GM18517 (cell line): Measurements from ENCODE around the gene OSCP1.
A peak's percentile ranks its signal among the peaks of the same experiment; 100 is the strongest.

Experiments used
- ATAC-seq: cut with Tn5 transposase; IDR thresholded peaks from one replicate; pipeline ENCODE4 v1.9.1; 2021; ENCODE audit warnings: mild to moderate bottlenecking, moderate library complexity; ENCODE audit not compliant: unreplicated experiment

OSCP1 gene

DNA sequence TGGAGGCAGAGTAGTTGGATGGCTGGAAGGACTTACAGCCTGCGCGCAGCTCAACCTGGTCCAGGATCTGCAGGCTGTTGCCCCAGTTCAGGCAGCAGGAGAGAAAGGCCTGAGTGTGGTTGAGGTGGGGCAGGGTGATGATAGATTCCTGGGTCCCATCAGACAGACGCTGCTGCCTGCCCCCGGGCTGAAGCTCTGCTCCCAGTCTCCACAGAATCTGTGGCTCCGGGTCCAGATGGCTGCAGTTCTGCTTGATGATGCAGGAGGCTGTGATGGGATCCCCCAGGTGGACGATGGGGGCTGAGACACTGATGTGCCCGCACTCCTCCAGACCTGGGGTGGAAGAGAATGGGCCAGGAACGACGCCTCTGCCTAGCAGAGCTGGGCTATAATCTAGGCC is 25.1 kb upstream of the OSCP1 start:
- no peak for ATAC-seq

DNA sequence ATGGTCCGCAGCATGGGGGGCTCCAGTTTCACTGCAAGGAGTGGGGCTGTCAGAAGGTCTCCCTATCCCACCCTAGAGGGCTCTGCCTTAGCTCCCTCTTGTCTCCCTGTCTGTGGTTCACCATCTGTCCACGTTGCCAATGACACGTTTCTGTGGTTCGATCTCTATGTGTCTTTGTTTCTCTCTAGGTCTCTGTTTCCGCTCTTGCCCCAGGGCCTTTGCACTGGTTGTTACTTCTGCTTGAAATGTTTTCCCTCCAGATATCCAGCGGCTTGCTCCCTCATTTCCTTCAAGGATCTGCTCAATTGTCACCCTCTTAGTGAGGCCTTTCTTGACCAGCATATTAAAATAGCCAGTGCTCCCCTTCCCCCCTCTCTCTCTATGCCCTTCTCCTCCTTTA is 22.4 kb upstream of the OSCP1 start:
- ATAC-seq: no peak

DNA sequence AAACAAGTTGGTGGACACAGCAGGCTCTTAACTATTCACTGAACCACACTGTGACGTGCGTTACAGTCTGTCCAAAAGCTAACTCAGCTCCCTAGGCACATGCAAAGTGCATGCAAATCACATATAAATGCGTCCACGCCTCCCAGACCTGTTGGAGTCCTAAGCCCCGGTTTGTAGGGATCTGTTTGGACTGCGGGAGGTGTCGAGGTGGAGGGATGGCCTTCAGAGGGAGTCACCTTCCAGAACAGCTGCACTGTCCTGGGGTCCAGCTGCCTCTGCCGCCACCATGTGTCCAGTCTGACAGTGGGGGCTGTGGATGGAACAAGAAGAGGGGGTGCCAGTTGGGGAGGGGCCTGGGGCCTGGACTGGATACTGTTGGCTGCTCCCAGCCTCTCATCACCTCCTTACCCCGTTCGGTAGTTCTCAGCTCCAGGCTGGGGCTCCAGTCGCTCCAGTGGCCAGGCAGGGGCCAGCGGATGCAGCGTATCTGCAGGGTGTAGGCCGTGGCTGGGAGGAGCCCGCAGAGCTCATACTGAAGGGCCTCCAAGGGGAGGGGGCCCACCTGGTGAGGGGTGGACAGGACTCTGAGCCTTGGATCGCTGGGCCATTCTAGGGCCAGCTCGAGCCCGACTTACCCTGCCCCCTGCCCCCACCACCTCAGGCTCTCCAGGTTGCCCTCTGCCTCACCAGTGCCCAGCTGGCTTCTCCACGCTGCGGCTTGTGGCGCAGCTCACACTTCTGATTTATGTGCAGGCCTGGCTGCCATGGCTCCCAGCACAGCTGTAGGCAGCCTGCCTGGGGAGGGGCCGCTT is 21.8 kb upstream of the OSCP1 start:
- no peak for ATAC-seq

DNA sequence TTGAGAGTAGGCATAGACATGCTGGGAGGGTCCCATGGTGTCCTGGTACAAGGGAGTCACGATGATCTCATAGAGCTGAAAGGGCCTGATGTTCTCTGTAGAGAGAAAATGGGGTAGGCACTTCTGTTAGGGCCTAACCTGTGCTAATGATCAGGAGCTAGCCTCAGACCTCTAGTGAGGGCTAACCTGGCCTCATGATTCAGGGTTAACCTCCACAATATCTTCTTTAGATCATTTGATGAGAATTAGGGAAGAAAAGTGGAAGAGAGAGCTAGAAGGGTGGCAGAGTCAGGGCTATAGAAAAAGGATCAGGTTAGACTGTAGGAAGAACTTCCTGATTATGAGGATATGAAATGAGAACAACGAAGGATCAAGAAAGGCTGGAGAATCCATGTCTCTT is 18.9 kb upstream of the OSCP1 start:
- ATAC-seq: no peak

DNA sequence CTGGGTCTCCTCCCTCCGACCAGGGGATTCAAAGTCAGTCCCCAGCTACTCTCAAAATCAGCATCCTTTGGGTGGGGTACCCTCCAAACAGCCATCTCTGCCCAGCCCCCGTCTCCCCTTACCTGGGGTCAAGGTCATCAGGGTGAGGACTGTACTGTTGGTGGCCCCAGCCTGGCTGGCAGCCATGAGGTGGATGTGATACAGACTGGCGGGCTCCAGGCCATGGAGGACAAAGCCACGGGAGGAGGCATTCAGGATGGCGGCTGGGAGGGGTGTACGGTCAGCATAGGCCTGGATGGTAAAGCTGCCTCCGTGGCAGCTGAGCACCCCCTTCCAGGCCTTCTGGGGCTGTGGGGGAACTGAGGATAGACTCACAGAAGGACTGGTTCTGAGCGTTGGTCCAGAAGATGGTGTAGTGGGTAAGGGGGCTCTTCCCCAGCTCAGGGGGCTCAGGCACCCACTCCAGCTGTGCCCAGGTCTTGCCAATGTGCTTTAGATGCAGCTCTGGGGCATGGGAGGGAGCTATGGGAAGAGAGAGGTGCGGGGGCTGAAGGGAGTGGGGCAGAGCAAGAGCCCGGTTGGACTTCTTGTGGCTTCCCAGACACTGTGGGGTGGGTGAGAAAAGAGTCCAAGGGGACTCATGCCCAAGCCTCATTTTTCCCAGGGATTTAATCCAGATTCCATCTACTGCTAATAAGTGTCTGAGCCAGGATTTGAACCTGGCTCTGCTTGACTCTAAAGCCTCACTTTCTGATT is 17.6 kb upstream of the OSCP1 start:
- ATAC-seq: no peak

DNA sequence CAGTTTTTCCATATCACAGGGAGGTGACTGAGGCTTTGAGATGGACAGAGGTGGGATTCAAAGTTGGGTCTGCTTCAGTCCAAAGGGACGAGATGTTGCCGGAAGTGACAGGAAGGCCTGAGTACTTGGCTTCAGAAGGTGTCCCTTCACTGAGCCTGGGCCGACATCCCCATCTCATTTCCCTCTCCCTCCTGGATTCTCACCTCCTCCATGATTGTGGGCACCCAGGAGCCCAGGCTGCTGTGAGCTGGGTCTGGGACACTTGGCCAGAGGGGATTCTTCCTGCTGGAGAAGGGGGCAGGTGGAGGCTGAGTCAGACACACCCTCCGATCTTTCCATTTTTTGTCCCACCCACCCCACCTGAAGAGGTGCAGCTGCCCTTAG is 16.8 kb upstream of the OSCP1 start:
- no peak for ATAC-seq

DNA sequence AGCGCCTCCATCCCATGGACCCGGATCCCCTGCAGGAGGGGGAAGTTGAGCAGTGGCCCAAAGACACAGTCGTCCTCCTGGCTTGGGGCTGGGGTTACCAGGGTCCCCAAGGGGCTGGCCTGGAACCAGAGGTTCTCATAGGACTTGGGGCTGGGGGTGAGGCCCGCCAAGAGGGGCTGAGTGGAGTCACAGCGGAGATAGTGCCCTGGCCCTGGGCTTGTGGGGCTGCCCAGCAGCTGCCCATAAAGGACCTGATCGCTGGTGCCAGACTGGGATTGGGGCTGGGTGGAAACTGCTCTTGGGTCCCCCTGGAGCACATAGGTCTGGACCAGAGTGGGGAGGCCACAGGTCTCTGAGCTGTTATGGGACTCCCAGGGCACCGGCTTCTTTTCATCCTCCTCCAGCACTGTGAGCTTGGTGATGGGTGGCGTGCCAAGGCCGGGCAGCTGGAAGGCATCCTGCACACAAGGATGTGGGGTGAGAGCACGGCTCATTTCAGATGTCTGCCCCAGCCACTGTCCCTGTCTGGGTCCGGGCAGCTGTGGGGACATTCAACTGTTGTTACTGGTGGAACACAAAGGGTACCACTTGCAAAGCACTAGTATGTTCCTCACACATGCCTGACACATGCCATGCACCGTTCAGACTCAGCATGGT is 16.2 kb upstream of the OSCP1 start:
- no peak for ATAC-seq

DNA sequence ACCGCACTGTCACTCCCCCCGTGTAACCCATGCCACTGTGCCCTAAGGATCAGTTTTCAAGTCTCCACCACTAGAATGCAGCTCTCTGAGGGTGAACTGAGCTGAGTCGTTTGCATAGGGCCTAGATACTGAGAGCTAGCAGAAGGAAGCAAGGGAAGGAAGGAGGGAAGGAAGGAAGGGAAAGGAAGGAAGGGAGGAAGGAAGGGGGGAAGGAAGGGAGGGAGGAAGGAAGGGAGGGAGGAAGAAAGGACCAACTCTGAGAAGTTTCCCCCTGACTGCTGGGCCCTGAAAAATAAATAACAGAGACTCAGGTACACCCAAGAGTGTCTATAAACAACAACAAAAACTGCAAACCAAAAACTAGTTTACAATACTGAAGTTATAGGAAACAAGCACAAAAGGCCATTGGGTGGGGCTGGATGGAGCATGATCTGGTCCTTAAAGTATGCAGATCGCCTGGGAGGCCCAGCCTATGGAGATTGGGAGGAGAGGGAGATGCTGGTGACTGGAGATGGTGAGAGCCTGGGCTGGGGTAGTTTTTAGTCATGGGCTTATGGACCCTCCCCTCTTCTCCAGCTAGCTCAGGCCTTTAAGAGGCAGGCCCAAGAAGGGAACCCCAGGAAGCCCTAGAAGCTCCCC is 15.6 kb upstream of the OSCP1 start:
- ATAC-seq: no peak

DNA sequence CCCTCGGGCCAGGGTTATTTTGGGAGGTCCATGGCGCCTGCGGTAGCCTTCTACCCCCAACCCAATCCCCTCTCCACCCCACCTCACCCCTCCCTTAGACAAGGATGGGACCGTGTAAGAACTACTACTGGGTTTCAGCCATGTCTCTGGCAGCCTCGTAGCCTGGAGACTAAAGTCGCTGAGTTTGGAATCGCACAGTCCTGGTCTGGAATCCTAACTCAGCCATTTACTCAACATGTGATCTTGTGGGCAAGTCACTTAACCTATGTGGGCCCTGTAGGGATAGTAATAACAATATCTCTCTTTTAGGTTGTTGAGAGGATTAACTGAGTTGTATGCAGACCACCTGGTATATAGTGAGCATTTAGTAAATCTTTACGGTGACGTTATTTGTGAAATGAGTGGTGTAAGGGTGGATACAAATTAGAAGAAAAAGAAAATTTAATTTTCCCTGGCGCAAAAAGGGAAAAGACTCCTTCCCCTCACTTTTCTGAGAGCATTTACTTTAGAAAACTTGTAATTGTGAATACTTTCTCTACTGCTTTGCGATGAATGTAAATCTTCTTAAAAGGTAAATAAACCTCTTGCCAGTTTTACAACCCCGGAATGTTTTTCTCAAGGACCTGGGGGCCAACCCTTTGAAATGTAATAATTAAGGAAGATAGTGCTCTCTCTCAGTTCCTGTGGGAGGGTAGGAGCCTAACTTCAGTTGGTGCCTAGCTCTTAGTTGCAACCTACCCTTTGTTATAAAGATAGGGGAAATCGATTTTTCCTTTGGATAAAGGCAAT is 14.5 kb upstream of the OSCP1 start:
- ATAC-seq: no peak

DNA sequence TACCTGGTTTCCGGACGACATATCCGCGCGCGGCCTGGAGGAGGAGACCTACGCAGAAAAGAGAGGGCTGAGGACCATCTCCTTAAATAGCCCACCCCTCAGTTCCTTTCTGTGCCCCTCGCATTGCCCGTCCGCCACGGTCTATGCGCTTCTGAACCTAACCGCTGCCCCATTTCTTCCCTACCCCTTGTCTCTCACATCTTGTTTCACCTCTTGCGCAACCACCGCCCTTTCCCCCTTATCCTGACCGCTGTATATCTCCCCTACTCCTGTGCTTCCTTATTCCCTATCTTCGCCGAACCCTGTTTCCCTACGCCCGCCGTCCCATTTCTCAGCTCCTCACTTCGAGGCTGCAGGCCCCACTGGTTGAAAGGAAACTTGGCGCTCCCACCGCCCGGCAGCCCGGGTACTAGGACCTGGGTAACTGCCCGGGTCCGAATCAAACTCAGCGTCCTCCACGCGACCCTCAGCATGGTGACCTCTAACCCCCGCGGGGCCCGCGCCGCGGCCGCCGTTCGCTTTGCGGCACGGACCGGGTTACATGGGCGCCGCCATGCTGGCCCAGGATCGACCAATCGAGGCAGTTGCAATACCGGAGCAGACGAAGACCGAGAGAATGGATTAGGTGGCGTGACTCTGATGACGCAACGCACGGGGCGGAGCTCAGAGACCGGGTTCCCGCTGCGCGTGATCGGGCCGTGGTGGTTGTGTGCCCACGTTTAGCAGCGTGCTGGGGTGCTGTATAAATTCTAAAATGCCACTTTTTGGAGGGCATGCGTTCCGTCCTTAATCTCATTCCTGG is 13.8 kb upstream of the OSCP1 start, which contains the start of gene MRPS15:
MRPS15 (minus strand) TSS at position 582 of the 802 bp plus-strand sequence; CDS start at position 473, 109 bp downstream.
- peak; percentile 91 for ATAC-seq

DNA sequence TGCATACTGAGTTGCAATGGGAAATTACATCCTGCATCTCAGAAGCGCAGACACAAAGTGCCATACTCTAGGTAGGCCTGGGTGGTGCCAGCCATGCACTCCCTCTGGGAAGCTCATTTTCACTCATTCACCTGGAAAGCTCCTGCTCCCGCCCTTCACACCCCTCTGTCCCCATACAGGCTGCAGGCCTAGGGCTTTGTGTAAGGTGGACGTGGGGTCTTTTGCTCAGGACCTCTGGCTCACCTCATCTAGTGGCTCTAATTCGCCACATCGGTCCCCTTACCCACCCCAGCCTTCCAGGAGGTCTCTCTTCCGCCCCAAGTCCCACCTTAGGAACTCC is 13.2 kb upstream of the OSCP1 start:
- ATAC-seq: no peak

DNA sequence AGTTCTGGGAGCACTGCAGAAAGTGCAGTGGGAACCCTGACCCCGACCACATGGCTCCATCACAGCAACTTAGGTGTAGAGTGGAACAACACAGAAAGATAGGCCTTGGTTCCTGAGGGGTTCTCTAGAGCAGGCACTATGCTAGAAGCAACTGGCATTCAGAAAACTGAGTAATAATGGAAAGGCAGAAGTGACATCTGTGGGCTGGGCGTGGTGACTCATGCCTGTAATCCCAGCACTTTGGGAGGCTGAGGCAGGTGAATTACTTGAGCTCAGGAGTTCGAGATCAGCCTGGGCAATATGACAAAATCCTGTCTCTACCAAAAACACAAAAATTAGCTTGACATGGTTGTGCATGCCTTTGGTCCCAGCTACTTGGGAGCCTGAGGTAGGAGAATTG is 8.7 kb upstream of the OSCP1 start:
- no peak for ATAC-seq

DNA sequence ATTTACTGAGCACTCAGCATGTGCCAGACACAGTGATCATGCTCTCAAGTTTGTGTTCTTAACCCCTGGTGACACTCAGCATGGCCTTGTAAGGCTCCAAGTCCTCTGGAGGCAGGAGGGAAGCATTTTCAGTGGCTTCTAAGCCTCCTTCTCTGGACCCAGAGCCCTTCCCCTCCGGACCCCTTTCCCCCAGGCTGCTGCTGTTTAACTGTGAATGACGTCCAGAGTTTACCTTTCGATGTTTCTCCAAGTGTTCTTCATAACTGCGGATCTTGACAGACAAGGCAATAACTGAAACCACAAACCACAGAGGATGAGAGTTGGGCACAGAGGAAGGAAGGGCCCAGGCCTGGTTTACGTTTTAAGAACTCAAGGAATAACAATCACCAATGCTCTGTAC is 7.4 kb upstream of the OSCP1 start:
- ATAC-seq: no peak

DNA sequence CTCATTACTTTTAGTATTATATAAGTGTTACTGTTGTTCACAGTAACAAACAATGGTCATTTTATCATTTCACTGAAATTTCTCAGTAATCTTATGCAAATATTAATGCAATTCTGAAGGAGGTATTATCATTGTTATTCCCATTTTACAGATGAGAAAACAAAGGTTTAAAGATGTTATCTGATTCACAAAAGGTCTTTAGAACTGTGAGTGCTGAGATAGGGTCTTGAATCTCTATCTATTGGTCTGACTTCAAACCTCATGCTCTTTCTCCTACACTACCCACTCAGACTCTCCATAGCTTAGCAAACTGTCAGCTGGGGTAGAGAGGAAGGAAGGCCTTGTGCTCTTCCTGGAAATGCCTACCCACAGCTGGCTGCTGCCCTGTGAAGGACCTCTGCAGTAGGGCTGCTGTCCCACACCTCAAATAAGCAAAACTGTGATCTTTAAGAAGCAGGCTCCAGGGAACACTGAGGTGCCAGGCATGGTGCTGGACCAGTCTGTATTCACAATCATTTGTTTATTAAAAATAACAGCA is 6.2 kb upstream of the OSCP1 start:
- ATAC-seq: no peak

DNA sequence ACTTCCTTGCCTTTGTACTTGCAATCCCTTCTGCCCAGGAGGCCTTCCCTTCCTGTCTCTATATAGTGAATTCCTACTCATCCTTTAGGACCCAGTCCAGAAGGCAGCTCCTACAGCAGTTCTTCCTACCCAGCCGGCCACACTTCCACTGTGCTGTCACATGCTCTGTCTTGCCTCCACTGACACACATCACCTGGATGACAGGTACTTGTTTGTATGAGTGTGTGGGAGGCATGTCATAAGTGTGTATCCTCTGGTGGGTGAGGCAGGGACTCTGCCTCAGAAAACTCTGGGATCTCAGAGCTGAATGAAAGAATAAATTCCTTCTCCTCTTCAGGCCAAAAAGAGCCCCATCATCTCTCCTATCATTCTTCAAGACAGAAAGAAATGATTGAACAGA is 5.1 kb upstream of the OSCP1 start:
- no peak for ATAC-seq

DNA sequence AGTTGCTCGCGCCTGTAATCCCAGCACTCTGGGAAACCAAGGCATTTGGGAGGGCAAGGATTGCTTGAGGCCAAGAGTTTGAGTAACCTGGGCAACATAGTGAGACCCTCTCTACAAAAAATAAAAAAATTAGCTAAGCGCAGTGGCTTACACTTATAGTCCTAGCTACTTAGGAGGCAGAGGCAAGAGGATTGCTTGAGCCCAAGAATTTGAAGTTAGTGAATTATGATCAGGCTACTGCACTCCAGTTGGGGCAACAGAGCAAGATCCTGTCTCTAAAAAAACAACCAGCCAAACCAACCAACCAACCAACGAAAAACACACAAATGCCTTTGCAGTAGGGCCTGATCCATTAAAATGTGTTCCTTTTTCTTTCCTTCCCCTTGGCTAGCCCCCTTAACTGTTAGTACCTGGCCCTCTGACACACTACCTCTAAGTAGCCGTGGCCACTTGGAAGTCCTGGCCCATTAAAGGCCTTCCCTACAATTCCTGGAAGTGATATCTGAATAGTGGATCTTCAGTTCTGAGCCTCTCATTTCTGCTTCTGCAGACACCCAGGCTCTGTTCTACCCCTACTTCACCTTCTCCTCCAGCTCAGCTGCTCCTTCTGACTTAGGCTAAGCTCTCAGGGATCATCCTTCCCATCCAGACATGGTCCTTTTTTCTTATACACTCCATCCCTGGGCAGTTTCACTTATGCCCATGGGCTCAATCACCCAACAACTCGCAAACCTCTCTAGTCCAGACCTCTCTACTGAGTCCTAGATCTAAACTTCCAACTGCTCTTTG is 3.5 kb upstream of the OSCP1 start:
- no peak for ATAC-seq

DNA sequence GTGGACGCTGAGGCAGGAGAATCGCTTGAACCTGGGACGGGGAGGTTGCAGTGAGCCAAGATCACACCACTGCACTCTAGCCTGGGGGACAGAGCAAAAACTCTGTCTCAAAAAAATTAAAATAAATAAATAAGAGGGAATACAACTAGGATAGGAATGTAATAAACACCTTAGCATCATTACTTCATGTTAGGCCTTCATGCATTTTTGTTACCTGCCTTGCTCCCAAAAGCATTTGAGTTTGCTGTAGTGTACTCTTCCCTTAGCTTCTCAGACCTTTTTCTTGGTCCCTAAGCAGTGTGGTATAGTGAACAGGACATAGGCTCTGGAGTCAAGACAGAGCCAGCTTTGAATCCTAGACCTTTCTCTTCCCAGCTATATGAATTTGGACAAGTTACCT is 2.8 kb upstream of the OSCP1 start:
- ATAC-seq: no peak

DNA sequence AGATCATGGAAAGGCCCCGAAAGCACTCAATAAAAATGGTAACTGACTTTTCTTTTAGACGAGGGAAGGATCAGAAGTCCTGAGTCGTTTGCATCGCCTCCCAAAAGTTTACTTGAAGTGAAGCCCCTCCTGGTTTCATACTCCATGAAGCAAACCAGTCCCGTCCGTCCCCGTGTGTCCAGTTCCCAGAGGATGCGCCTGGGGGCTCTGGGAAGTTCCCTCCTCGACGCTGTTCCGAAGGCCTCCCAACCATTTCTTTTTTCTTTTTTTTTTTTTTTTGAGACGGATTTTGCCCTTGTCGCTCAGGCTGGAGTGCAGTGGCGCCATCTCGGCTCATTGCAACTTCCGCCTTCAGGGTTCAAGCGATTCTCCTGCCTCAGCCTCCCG is 661 bp upstream of the OSCP1 start:
- no peak for ATAC-seq

DNA sequence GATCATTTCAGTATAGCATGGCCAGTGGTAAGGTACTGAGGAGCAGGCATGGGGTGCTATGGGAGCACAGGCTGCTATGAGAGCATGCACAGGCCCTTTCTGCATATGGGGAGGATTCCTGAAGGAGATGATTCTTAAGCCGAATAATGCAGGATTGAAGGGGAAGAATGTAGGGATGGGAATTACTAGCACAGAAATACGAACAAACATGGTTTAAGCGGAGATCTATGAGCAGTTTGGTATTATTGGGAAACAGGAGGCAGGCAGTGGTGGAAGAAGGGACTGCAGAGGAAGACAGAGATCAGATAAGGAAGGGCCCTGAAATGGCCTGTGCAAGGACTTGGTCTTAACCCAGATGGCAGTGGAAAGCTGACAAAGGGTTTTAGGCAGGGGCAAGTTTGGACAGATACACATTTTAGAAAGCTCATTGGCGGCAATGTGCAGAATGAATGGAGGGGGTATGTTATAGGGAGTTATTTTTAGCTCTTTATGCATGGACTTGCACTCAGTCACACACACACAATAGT is 1.7 kb downstream of the OSCP1 start:
- ATAC-seq: no peak
